Measurements from ENCODE around the gene NANOS1.

The NANOS1 gene

DNA sequence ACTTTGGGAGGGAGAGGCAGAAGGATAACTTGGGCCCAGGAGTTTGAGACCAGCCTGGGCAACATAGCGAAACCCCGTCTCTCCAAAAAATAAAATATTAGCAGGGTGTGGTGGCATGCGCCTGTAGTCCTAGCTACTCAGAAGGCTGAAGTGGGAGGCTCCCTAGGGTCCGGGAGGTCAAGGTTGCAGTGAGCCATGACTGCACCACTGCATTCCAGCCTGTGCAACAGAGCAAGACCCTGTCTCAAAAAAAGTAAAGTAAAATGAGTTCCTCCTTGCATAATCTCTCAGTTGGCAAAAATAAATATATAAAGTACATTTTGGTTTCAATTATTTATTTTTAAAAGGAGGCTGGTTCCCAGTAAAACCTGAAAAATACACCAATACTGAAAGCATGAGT, 11.8 kb downstream of the NANOS1 start:
- H3K27ac ChIP-seq: no peak overlapping the region
- H3K4me1 ChIP-seq (ENCODE audit: low read depth, poor library complexity, severe bottlenecking): peaks cover 5% of the 10 kb centered on the region
- no peak overlapping the region for H3K4me3 ChIP-seq (IDR thresholded peaks at IDR 0.05; ENCODE audit: insufficient read depth, low read depth, low read length)
- no peak overlapping the region for H3K4me2 ChIP-seq
- H4K20me1 ChIP-seq (ENCODE audit: insufficient read depth): peaks cover 15% of the 10 kb centered on the region; the same call in 1 of the 2 replicates
- H3K27me3 ChIP-seq (ENCODE audit: insufficient read depth, low read depth): no peaks in the 10 kb centered on the region
- H3K9ac ChIP-seq: no peak overlapping the region
- H2AFZ ChIP-seq (ENCODE audit: low read depth): no peak overlapping the region
- TF ChIP-seq CTCF (conservative IDR thresholded peaks at IDR 0.05; ENCODE audit: low read depth, low read length): no peak
- peaks cover 88% of the 10 kb centered on the region for H3K79me2 ChIP-seq (ENCODE audit: insufficient read depth, low read depth)
- peaks cover 24% of the 10 kb centered on the region for H3K36me3 ChIP-seq (ENCODE audit: insufficient read depth)

- no peak for TF ChIP-seq CTCF (conservative IDR thresholded peaks at IDR 0.05; ENCODE audit: low read depth, low read length)
- H4K20me1 ChIP-seq (ENCODE audit: insufficient read depth): peaks cover 18% of the 10 kb centered on the region; the same call in 1 of the 2 replicates
These were observed 12.7 kb downstream of the NANOS1 start for GRCh38 chr10:119042169-119042568.

DNA sequence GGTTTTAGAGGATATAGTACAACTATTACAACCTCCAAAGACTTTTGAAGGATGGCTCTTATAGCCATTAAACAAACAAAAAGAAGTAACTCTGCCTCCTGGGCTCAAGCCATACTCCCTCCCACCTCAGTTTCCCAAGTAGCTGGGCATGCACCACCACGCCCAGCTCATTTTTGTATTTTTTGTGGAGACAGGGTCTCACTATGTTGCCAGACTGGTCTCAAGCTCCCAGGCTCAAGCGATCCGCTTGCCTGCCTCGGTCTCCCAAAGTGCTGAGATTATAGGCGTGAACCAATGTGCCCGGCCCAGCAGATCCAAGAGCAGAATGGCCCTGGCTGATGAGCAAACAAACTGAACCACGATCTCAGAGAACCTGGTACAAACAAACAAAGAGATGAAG, 16.0 kb downstream of the NANOS1 start:
- Histone ChIP-seq H3K9ac (no peak overlapping the region), H3K27ac (no peak overlapping the region), H4K20me1 (ENCODE audit: insufficient read depth) (peaks cover 14% of the 10 kb centered on the region; the same call in 1 of the 2 replicates), H3K36me3 (ENCODE audit: insufficient read depth) (peaks cover 22% of the 10 kb centered on the region), H3K27me3 (ENCODE audit: insufficient read depth, low read depth) (no peaks in the 10 kb centered on the region), H3K4me2 (no peak overlapping the region), H3K79me2 (ENCODE audit: insufficient read depth, low read depth) (peaks cover 97% of the 10 kb centered on the region), H3K4me1 (ENCODE audit: low read depth, poor library complexity, severe bottlenecking) (no peaks in the 10 kb centered on the region), H2AFZ (ENCODE audit: low read depth) (no peak overlapping the region), H3K4me3 (IDR thresholded peaks at IDR 0.05; ENCODE audit: insufficient read depth, low read depth, low read length) (no peak overlapping the region)
- no peak for TF ChIP-seq CTCF (conservative IDR thresholded peaks at IDR 0.05; ENCODE audit: low read depth, low read length)

More at GRCh38 chr10:119042169-119042568, 12.7 kb downstream of the NANOS1 start:
- H3K4me2 ChIP-seq: no peak overlapping the region
- peaks cover 5% of the 10 kb centered on the region for H3K4me1 ChIP-seq (ENCODE audit: low read depth, poor library complexity, severe bottlenecking)
- H3K36me3 ChIP-seq (ENCODE audit: insufficient read depth): peaks cover 19% of the 10 kb centered on the region; the same call in 1 of the 2 replicates
- no peak overlapping the region for H3K4me3 ChIP-seq (IDR thresholded peaks at IDR 0.05; ENCODE audit: insufficient read depth, low read depth, low read length)
- peaks cover 90% of the 10 kb centered on the region for H3K79me2 ChIP-seq (ENCODE audit: insufficient read depth, low read depth)
- no peak overlapping the region for H2AFZ ChIP-seq (ENCODE audit: low read depth)
- no peak overlapping the region for H3K9ac ChIP-seq
- no peak overlapping the region for H3K27ac ChIP-seq
- H3K27me3 ChIP-seq (ENCODE audit: insufficient read depth, low read depth): no peaks in the 10 kb centered on the region

DNA sequence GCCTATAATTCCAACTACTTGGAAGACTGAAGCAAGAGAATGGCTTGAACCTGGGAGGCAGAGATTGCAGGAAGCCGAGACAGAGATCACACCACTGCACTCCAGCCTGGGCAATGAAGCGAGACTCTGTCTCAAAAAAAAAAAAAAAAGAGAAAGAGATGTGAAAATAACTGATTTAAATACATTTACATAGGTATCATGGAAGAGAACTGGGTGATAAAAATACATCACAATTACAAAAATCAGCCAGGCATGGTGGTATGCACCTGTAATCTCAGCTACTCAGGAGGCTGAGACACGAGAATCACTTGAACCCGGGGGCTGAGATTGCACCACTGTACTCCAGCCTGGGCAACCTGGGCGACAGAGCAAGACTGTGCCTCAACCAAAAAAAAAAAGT, 19.8 kb downstream of the NANOS1 start:
- Histone ChIP-seq H3K4me1 (ENCODE audit: low read depth, poor library complexity, severe bottlenecking) (no peaks in the 10 kb centered on the region), H2AFZ (ENCODE audit: low read depth) (no peak overlapping the region), H3K79me2 (ENCODE audit: insufficient read depth, low read depth) (peaks cover 95% of the 10 kb centered on the region), H3K9ac (no peak overlapping the region), H3K4me3 (IDR thresholded peaks at IDR 0.05; ENCODE audit: insufficient read depth, low read depth, low read length) (no peak overlapping the region), H3K27me3 (ENCODE audit: insufficient read depth, low read depth) (no peaks in the 10 kb centered on the region), H3K36me3 (ENCODE audit: insufficient read depth) (peaks cover 38% of the 10 kb centered on the region), H3K27ac (no peak overlapping the region), H4K20me1 (ENCODE audit: insufficient read depth) (0 out of 2 replicates have a peak, but pooled peaks cover 9% of the 10 kb centered on the region), H3K4me2 (no peak overlapping the region)
- no peak for TF ChIP-seq CTCF (conservative IDR thresholded peaks at IDR 0.05; ENCODE audit: low read depth, low read length)

Measured in KMS-11 (cell line).